ENCODE results near the gene NAA80. TPM values are rescaled to one million over a fixed set of nuclear protein-coding genes. Genes with fewer than 3 reads are reported as not detected.

The NAA80 gene
- total and polyA plus RNA-seq, 2 of the 13 experiments (the other 11 are each of a cell fraction or from before 2014, with no cell fraction given), result 3.4 to 8.7 TPM

- TF ChIP-seq KAT8 (CRISPR knock-in tag; IDR thresholded peaks at IDR 0.05) (peak; percentile 68), ZNF567 (CRISPR knock-in tag; IDR thresholded peaks at IDR 0.05; ENCODE audit: borderline replicate concordance) (0 out of 2 replicates have a peak, but pooled peaks have one; percentile 31), HES4 (CRISPR knock-in tag; IDR thresholded peaks at IDR 0.05; ENCODE audit: borderline replicate concordance) (0 out of 2 replicates have a peak, but pooled peaks have one; percentile 44), FOXK1 (CRISPR knock-in tag; IDR thresholded peaks at IDR 0.05; ENCODE audit: borderline replicate concordance, low read depth) (peak; percentile 45; the same call in 1 of the 2 replicates), NCOR1 (IDR thresholded peaks at IDR 0.05; ENCODE audit: borderline replicate concordance, low read length) (peak; percentile 80), SP4 (CRISPR knock-in tag; IDR thresholded peaks at IDR 0.05) (peak; percentile 91), ZNF687 (CRISPR knock-in tag; IDR thresholded peaks at IDR 0.05) (peak; percentile 39), PAXIP1 (CRISPR knock-in tag; conservative IDR thresholded peaks at IDR 0.05) (peak; percentile 95), FOXA3 (CRISPR knock-in tag; IDR thresholded peaks at IDR 0.05) (no peak), MYPOP (CRISPR knock-in tag; IDR thresholded peaks at IDR 0.05) (0 out of 2 replicates have a peak, but pooled peaks have one; percentile 36), PHF21A (CRISPR knock-in tag; IDR thresholded peaks at IDR 0.05) (peak; percentile 77), ZNF124 (CRISPR knock-in tag; IDR thresholded peaks at IDR 0.05) (0 out of 2 replicates have a peak, but pooled peaks have one; percentile 26), ZNF777 (CRISPR knock-in tag; IDR thresholded peaks at IDR 0.05) (peak; percentile 95), DR1 (CRISPR knock-in tag; IDR thresholded peaks at IDR 0.05) (peak; percentile 92)
- TF ChIP-seq, protein P1, sequence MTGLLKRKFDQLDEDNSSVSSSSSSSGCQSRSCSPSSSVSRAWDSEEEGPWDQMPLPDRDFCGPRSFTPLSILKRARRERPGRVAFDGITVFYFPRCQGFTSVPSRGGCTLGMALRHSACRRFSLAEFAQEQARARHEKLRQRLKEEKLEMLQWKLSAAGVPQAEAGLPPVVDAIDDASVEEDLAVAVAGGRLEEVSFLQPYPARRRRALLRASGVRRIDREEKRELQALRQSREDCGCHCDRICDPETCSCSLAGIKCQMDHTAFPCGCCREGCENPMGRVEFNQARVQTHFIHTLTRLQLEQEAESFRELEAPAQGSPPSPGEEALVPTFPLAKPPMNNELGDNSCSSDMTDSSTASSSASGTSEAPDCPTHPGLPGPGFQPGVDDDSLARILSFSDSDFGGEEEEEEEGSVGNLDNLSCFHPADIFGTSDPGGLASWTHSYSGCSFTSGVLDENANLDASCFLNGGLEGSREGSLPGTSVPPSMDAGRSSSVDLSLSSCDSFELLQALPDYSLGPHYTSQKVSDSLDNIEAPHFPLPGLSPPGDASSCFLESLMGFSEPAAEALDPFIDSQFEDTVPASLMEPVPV (CRISPR knock-in tag; IDR thresholded peaks at IDR 0.05), result 0 out of 2 replicates have a peak, but pooled peaks have one; percentile 9
- TF ChIP-seq, protein P2, sequence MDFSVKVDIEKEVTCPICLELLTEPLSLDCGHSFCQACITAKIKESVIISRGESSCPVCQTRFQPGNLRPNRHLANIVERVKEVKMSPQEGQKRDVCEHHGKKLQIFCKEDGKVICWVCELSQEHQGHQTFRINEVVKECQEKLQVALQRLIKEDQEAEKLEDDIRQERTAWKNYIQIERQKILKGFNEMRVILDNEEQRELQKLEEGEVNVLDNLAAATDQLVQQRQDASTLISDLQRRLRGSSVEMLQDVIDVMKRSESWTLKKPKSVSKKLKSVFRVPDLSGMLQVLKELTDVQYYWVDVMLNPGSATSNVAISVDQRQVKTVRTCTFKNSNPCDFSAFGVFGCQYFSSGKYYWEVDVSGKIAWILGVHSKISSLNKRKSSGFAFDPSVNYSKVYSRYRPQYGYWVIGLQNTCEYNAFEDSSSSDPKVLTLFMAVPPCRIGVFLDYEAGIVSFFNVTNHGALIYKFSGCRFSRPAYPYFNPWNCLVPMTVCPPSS (IDR thresholded peaks at IDR 0.05), result no peak
Measured at GRCh38 chr3:50321336-50322114, 22.3 kb upstream of the NAA80 start (continued).
